GM21390 (cell line): ENCODE data around the gene NIM1K.
"Not testable (repeated sequence)": the region's sequence is repeated elsewhere in the genome, so short reads cannot be mapped to it uniquely, and the experiment has no call there.

Experiments used
- ATAC-seq: cut with Tn5 transposase; IDR thresholded peaks from one replicate; pipeline ENCODE4 v1.9.1; 2021; ENCODE audit not compliant: unreplicated experiment

Gene NIM1K

GRCh38 chr5:43190755-43191603 lies 1.0 kb upstream of the NIM1K start:
- ATAC-seq, result no peak

GRCh38 chr5:43192558-43193180 lies 644 bp downstream of the NIM1K start:
- ATAC-seq, result peak; percentile 32

GRCh38 chr5:43193181-43193893 lies 1.3 kb downstream of the NIM1K start:
- ATAC-seq, result no peak

GRCh38 chr5:43193894-43194265 lies 1.9 kb downstream of the NIM1K start:
- no peak for ATAC-seq

- ATAC-seq, result no peak
Observed at GRCh38 chr5:43195670-43196265, 3.7 kb downstream of the NIM1K start.

GRCh38 chr5:43197535-43197934 lies 5.5 kb downstream of the NIM1K start:
- no peak for ATAC-seq

GRCh38 chr5:43201442-43201841 lies 9.4 kb downstream of the NIM1K start:
- not testable (repeated sequence) for ATAC-seq

- no peak for ATAC-seq
Observed at GRCh38 chr5:43202380-43202779, 10.4 kb downstream of the NIM1K start.

- ATAC-seq, result no peak
Observed at GRCh38 chr5:43203373-43203772, 11.3 kb downstream of the NIM1K start.

- no peak for ATAC-seq
Observed at GRCh38 chr5:43204958-43205357, 12.9 kb downstream of the NIM1K start.

- ATAC-seq, result no peak
Observed at GRCh38 chr5:43207601-43208000, 15.6 kb downstream of the NIM1K start.

- ATAC-seq, result no peak
Observed at GRCh38 chr5:43208658-43209057, 16.6 kb downstream of the NIM1K start.

- no peak for ATAC-seq
Observed at GRCh38 chr5:43209060-43209459, 17.0 kb downstream of the NIM1K start.

GRCh38 chr5:43209833-43210232 lies 17.8 kb downstream of the NIM1K start:
- no peak for ATAC-seq

- no peak for ATAC-seq
Observed at GRCh38 chr5:43210570-43210969, 18.5 kb downstream of the NIM1K start.

GRCh38 chr5:43213951-43214350 lies 21.9 kb downstream of the NIM1K start:
- ATAC-seq, result no peak

- no peak for ATAC-seq
Observed at GRCh38 chr5:43215073-43215631, 23.1 kb downstream of the NIM1K start.

GRCh38 chr5:43216941-43217340 lies 24.9 kb downstream of the NIM1K start:
- ATAC-seq, result no peak

- ATAC-seq, result no peak
Observed at GRCh38 chr5:43219120-43219519, 27.1 kb downstream of the NIM1K start.

- ATAC-seq, result no peak
Observed at GRCh38 chr5:43221502-43221901, 29.5 kb downstream of the NIM1K start.

GRCh38 chr5:43225649-43226245 lies 33.7 kb downstream of the NIM1K start:
- no peak for ATAC-seq
